ENCODE data around the gene ZCCHC10.
"Not testable (repeated sequence)": the region's sequence is repeated elsewhere in the genome, so short reads cannot be mapped to it uniquely, and the experiment has no call there.

The ZCCHC10 gene

GRCh38 chr5:133041157-133041784, 14.9 kb upstream of the ZCCHC10 start:
- no peak for DNase-seq

GRCh38 chr5:133036677-133037076, 10.3 kb upstream of the ZCCHC10 start:
- not testable (repeated sequence) for DNase-seq

- DNase-seq, result no peak
Observed at GRCh38 chr5:133035224-133035623, 8.9 kb upstream of the ZCCHC10 start.

DNA sequence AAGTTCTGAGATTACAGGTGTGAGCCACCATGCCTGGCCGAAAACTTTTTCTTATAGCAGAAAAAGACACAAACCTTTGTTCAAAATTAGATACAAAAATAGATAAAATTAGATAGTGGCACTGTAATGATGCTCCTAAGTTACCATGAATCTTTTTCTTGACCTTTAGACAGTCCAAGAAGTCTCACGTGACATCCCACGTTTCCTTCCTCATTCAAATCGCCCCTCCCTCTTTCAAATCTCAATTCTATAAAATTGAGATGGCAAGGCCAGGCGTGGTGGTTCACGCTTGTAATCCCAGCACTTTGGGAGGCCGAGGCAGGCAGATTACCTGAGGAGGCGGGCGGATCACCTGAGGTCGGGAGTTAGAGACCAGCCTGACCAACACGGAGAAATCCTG, 7.7 kb upstream of the ZCCHC10 start:
- no peak for DNase-seq

DNA sequence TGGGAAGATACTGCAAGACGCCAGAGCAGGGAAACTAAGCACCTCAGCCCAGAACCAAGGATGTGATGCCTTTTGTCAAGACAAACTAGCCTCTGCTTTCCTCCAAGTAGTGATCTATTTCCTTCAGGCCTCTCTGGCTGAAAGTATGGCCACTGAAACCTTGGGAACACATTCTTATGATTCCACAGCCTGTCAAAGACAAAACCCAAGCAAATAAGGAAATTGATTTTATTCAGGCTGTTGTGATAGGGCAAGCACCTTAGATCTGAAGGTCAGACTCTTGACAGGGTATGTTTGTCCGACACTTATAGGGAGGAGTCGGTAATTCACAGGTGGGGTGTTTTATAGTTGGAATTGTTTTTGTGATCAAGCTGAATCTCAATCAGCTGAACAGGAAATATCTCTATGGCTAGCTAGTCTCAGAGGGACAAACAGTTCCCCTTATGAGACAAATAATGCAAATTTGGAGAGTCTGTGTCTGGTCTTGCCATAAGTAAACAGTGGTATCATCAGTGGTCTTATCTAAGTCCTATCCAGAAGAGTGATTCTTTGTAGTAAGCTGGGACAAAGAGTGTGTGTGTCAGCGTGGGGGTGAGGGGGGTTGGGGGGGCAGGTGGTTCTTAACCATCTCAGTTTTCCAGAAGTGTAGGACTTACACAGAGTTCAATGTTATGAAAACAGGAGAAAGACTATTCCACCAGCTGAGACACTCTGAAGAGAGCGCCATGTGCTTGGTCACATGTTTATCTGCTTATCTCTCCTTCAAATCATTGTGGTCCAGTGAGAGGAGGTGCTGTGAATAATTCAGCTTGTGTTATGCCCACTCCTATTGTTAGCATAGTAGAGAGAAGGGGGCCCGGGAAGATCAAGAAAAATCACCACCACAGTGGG, 6.7 kb upstream of the ZCCHC10 start:
- no peak for DNase-seq

- no peak for DNase-seq
Observed at GRCh38 chr5:133030343-133031005, 4.1 kb upstream of the ZCCHC10 start.

DNA sequence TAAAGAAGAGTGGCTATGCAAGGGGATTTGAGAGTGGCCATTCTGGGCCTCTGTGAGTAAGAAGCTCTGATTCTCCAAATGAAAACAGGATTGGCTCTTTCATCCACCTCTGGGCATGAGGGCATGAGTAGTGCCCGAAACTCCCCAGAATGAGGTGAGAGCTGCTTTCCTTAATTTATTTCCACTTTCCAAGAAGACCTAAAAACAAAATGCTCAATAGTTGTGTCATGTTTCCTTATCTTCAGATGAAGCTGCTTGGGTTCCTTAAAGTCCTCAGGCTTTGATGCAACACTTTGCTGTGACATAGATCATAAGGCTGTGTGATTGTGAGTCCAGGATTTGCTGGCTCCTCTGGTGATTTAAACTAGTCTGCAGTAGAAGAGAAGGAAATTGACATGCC, 3.1 kb upstream of the ZCCHC10 start:
- DNase-seq, result no peak

GRCh38 chr5:133026664-133027153, 360 bp upstream of the ZCCHC10 start:
- no peak for DNase-seq

DNA sequence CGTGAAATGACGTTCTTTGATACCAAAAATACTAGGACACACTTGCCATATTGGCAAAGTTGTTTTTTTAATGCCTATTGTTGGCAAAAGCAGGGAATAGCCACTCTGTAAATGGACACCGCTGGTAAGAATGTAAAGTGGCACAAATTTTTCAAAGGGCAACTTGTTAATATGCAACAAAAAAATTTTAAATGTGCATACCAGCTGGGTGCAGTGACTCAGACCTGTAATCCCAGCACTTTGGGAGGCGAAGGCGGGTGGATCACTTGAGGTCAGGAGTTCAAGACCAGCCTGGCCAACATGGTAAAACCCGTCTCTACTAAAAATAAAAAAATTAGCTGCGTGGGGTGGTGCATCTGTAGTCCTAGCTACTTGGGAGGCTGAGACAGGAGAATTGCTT, 6.9 kb downstream of the ZCCHC10 start:
- not testable (repeated sequence) for DNase-seq

DNA sequence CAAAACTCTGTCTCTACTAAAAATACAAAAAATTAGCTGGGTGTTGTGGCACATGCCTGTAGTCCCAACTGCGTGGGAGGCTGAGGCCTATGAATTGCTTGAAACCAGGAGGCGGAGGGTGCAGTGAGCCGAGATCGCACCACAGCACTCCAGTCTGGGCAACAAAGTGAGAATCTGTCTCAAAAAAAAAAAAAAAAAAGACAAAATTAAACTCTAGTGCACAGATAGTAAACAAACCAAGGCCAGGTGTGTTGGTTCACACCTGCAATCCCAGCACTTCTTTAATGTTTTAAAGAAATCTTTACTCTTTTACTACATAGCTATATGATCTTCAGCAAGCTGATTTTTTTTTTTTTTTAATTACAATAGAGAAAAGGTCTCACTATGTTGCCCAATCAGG, 8.4 kb downstream of the ZCCHC10 start:
- no peak for DNase-seq

GRCh38 chr5:133015466-133015865, 10.9 kb downstream of the ZCCHC10 start:
- DNase-seq, result no peak

DNA sequence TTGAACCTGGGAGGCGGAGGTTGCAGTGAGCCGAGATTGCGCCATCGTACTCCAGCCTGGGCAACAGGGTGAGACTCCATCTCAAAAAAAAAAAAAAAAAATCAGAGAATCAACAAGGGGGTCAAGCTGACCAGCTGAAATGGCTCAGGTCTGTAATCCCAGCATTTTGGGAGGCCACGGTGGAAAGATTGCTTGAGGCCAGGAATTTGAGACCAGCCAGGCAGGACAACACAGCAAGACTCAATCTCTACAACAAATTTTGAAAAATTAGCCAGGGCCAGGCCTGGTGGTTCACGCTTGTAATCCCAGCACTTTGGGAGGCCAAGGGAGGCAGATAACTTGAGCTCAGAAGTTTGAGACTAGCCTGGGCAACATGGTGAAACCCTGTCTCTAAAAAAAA, 17.9 kb downstream of the ZCCHC10 start:
- not testable (repeated sequence) for DNase-seq

GRCh38 chr5:133006653-133007052, 19.7 kb downstream of the ZCCHC10 start:
- no peak for DNase-seq

GRCh38 chr5:132999246-132999645, 27.1 kb downstream of the ZCCHC10 start:
- no peak for DNase-seq

- DNase-seq, result no peak
Observed at GRCh38 chr5:132998556-132998955, 27.8 kb downstream of the ZCCHC10 start.

DNA sequence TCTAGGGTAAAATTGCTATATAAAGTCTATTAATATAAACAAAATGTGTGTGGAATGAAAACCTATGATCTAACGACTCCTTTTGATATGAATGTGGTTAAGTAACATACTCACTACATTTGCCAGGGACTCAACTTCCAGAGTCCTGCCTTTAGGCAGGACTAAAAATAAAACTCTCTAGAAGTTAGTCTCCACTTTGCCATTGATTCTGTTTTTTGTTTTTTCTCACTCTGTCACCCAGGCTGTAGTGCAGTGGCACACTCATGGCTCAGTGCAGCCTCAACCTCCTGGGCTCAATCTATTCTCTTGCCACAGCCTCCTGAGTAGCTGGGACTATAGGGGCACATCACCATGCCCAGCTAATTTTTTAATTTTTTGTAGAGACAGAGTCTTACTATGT, 30.0 kb downstream of the ZCCHC10 start:
- DNase-seq, result no peak

GRCh38 chr5:132987531-132988408, 38.6 kb downstream of the ZCCHC10 start:
- no peak for DNase-seq

DNA sequence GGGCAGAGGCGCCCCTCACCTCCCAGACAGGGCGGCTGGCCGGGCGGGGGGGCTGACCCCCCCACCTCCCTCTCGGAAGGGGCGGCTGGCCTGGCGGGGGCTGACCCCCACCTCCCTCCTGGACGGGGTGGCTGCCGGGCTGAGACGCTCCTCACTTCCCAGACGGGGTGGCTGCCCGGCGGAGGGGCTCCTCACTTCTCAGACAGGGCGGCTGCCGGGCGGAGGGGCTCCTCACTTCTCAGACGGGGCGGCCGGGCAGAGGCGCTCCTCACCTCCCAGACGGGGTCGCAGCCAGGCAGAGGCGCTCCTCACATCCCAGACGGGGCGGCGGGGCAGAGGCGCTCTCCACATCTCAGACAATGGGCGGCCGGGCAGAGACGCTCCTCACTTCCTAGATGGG, 43.4 kb downstream of the ZCCHC10 start:
- not testable (repeated sequence) for DNase-seq

DNA sequence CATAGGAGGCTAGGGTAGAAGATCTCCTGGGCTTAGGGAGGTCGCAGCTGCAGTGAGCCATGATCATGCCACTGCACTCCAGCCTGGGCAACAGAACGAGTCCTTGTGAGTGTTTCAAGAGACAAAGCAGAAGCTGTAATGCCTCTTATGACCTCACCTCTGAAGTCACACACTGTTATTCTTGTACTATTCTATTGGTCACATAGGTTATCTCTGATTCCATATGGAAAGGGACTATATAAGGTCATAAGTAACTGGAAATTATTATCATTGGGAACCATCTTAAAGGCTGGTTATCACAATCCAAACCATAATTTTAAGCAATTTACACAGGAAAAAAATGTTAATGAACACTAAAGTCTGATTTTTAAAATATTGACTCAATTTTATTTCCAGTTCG, 45.1 kb downstream of the ZCCHC10 start:
- no peak for DNase-seq

- no peak for DNase-seq
Observed at GRCh38 chr5:132979976-132980375, 46.4 kb downstream of the ZCCHC10 start.

DNA sequence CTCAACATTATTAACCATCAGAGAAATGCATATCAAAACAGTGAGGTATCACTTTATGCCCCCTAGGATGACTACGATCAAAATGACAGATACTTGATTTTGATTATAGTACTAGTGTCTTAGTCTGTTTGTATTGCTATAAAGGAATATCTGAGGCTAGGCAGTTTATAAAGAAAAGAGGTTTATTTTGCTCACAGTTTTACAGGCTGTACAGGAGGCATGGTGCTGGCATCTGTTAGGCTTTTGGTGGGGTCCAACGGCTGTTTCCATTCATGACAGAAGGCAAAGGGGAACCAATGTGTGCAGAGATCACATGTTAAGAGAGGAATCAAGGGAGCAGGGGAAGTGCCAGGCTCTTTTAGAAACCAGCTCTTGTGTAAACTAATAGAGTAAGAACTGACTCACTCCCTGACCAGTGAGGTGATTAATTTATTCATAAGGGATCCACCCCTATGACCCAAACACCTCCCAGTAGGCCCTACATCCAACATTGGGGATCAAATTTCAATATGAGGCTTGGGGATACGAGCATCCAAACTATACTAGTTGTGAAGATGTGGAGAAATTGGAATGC, 46.9 kb downstream of the ZCCHC10 start:
- no peak for DNase-seq

DNA sequence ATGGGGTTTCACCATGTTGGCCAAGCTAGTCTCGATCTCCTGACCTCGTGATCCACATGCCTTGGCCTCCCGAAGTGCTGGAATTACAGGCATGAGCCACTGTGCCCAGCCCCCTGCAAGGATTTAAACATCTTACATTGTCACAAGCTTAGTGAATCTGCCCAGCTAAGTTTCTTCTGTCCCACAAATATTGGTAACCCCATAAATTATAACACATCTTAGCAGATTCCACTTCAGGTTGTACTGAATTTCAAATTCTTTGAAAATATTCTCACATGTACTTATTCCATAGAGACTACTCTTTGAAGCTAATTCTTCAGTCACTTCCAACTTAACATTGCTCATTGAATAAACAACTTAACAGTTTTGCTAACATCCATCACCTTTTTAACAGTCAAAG, 49.5 kb downstream of the ZCCHC10 start:
- DNase-seq, result no peak

Measured in activated CD4-positive, CD25-positive, alpha-beta regulatory T cell treated with anti-CD3 and anti-CD28 coated beads, Interleukin-2, amount 50 U/mL, for 72 hours (primary cell).